GM12878 (cell line): ENCODE data around the gene OLIG2. TPM values are rescaled to one million over a fixed set of nuclear protein-coding genes. Genes with fewer than 3 reads are reported as not detected.

Experiments used
- ATAC-seq: fragments of 200-7000 bp; cut with Tn5 transposase; 3 replicates; pipeline ENCODE4 v1.9.1; 2020; ENCODE audit warnings: mild to moderate bottlenecking, moderate library complexity
- BruUV-seq: library from RNA; stranded (reverse); fragments of 400-500 nt; replicated peaks from 2 replicates; lab custom pipeline; 2021; lab: Mats Ljungman, UMichigan
- CTCF ChIA-PET: fragments of 300-600 bp; sonication (Branson Sonifier 250); formaldehyde crosslinking; extraction: SDS; loops from one replicate; lab custom pipeline; 2021; ENCODE audit warnings: inconsistent platforms; lab: Yijun Ruan, JAX
- POLR2A ChIA-PET: fragments of 350-600 bp; formaldehyde crosslinking; extraction: SDS; loops from one replicate; lab custom pipeline; 2021; ENCODE audit warnings: inconsistent platforms; lab: Charles Lee
- RAD21 ChIA-PET: fragments of 300-600 bp; sonication (Branson Sonifier 250); formaldehyde crosslinking; loops from one replicate; lab custom pipeline; 2023; ENCODE audit warnings: antibody characterized with exemption; ENCODE audit not compliant: unreplicated experiment; lab: Charles Lee
- SMC1A ChIA-PET: fragments of 300-600 bp; sonication (Branson Sonifier 250); formaldehyde crosslinking; loops from one replicate; lab custom pipeline; 2023; ENCODE audit not compliant: unreplicated experiment, uncharacterized antibody; lab: Charles Lee
- DNase-seq: peaks from one replicate; pipeline ENCODE4 v3.0.0-alpha.2; 2011; ENCODE audit warnings: low read depth, low spot score
- FAIRE-seq: peaks from 3 replicates; lab custom pipeline; 2011; peaks lifted over from hg19 to GRCh38; lab: Jason Lieb, UNC
- H2AFZ ChIP-seq: 2 replicates; pipeline ENCODE4 v1.6.0; 2011; ENCODE audit warnings: low read depth, low read length, control low read depth; ENCODE audit not compliant: control insufficient read depth
- H3K27ac ChIP-seq: 2 replicates; pipeline ENCODE4 v1.5.1; 2011; ENCODE audit warnings: control low read depth; ENCODE audit not compliant: control insufficient read depth, insufficient read depth
- H3K27me3 ChIP-seq, 2 experiments: replicated peaks in 1 of 2; 2 replicates each; pipeline versions ENCODE4 v1.6.0 to v1.6.1; 2011; ENCODE audit warnings: low read length in 1 of 2; ENCODE audit not compliant: control insufficient read depth in 2 of 2, insufficient read depth in 2 of 2
- H3K36me3 ChIP-seq, 2 experiments: 2 replicates each; pipeline ENCODE4 v1.5.1; 2011; ENCODE audit warnings: low read length in 1 of 2; ENCODE audit not compliant: control insufficient read depth in 2 of 2, insufficient read depth in 2 of 2
- H3K4me1 ChIP-seq: 2 replicates; pipeline ENCODE4 v1.6.1; 2011; ENCODE audit warnings: mild to moderate bottlenecking, low read length, moderate library complexity, mixed read lengths; ENCODE audit not compliant: control insufficient read depth, insufficient read depth
- H3K4me2 ChIP-seq: 2 replicates; pipeline ENCODE4 v1.6.0; 2011; ENCODE audit warnings: control low read depth; ENCODE audit not compliant: control insufficient read depth, insufficient read depth
- H3K4me3 ChIP-seq: fragments of 200-600 bp; sonication (generic); 2 replicates; pipeline ENCODE4 v1.5.1; 2016
- H3K79me2 ChIP-seq: 2 replicates; pipeline ENCODE4 v1.6.0; 2011; ENCODE audit warnings: low read length; ENCODE audit not compliant: control insufficient read depth, insufficient read depth
- H3K9ac ChIP-seq: 2 replicates; pipeline ENCODE4 v1.8.0; 2011; ENCODE audit warnings: low read length, control low read depth, mixed read lengths; ENCODE audit not compliant: control insufficient read depth, insufficient read depth
- H3K9me3 ChIP-seq: replicated peaks from 3 replicates; pipeline ENCODE4 v1.5.1; 2011; ENCODE audit warnings: mild to moderate bottlenecking, low read length; ENCODE audit not compliant: control insufficient read depth, insufficient read depth
- H4K20me1 ChIP-seq: 2 replicates; pipeline ENCODE4 v1.6.0; 2011; ENCODE audit not compliant: control insufficient read depth, insufficient read depth
- BMI1 ChIP-seq: fragments of 450-650 bp; IDR thresholded peaks from 2 replicates; pipeline ENCODE4 v1.6.1; 2016; ENCODE audit warnings: mild to moderate bottlenecking, moderate library complexity, borderline replicate concordance
- CHD4 ChIP-seq: fragments of 200-600 bp; sonication (generic); IDR thresholded peaks from 2 replicates; pipeline ENCODE4 v1.6.1; 2016; ENCODE audit warnings: mild to moderate bottlenecking
- FOXM1 ChIP-seq: IDR thresholded peaks from 2 replicates; pipeline ENCODE4 v1.6.1; 2012; ENCODE audit warnings: low read depth, mild to moderate bottlenecking, inconsistent platforms, low read length, moderate library complexity
- HDAC6 ChIP-seq: fragments of 200-600 bp; sonication (generic); IDR thresholded peaks from one replicate; pipeline ENCODE4 v1.8.0; 2017; ENCODE audit warnings: antibody characterized with exemption; ENCODE audit not compliant: unreplicated experiment
- POLR2A ChIP-seq: IDR thresholded peaks from 2 replicates; pipeline ENCODE4 v1.6.1; 2011; ENCODE audit warnings: low read depth, mild to moderate bottlenecking, low read length
- WGBS: methylation state at CpG from one replicate; pipeline ENCODE4 v1.1.6; 2016; ENCODE audit warnings: low lambda C conversion rate; ENCODE audit not compliant: insufficient replicate concordance, insufficient coverage; ENCODE audit errors: missing lambda C conversion rate; 5-methylcytosine and 5-hydroxymethylcytosine counted together
- in situ Hi-C: fragments of 300-500 bp; cut with MboI; formaldehyde crosslinking; loops from 9 replicates; pipeline ENCODE4 v1.14.3; 2018; ENCODE audit warnings: mixed read lengths
- intact Hi-C: fragments of 100-400 bp; cut with micrococcal nuclease; formaldehyde crosslinking; loops from one replicate; pipeline ENCODE4 v1.14.2; 2022; ENCODE audit not compliant: unreplicated experiment
- polyA plus RNA-seq, 11 experiments: library from polyadenylated mRNA; depleted of rRNA in 4 of 11; unstranded in 6 of 11; stranded (reverse) in 5 of 11; fragments of >200 nt; fragmentation: Nextera tagmentation in 4 of 11; fragmentation: Illumina TruSeq in 1 of 11; extraction: Ambion mirVana in 4 of 11; extraction: Trizol in 1 of 11; gene quantifications; 1 replicate in 1 of 11; 2 replicates in 10 of 11; pipeline versions ENCODE4 v1.2.1 to v1.2.3, GENCODE V29; 2011 to 2016; ENCODE audit warnings: inconsistent platforms in 2 of 11, missing spikeins in 2 of 11, low read depth in 1 of 11
- total RNA-seq, 4 experiments: library from RNA; depleted of rRNA in 3 of 4; stranded (reverse); fragments of >200 nt in 3 of 4; fragmentation: Illumina TruSeq in 1 of 4; extraction: Trizol in 1 of 4; gene quantifications; 2 replicates each; pipeline versions ENCODE4 v1.2.1 to v1.2.3, GENCODE V29; 2013 to 2021
- TF ChIP-seq, protein P1 (sequence below): IDR thresholded peaks from 2 replicates; pipeline ENCODE4 v1.6.1; 2012; ENCODE audit warnings: low read length, inconsistent platforms
- TF ChIP-seq, protein P2 (sequence below): fragments of 450-650 bp; IDR thresholded peaks from 2 replicates; pipeline ENCODE4 v1.6.1; 2014; ENCODE audit warnings: mild to moderate bottlenecking
- TF ChIP-seq, protein P3 (sequence below): fragments of 450-650 bp; IDR thresholded peaks from 2 replicates; pipeline ENCODE4 v1.6.1; 2017; ENCODE audit warnings: mild to moderate bottlenecking, moderate library complexity
- TF ChIP-seq, protein P4 (sequence below): IDR thresholded peaks from 2 replicates; pipeline ENCODE4 v1.6.1; 2011; ENCODE audit warnings: low read depth, low read length, improper control_type of control experiment, borderline replicate concordance

OLIG2 gene
- total and polyA plus RNA-seq, 10 of the 15 experiments (the other 5 are each of a cell fraction or from before 2014, with no cell fraction given): not detected

- TF ChIP-seq HDAC6: no peak
- TF ChIP-seq, protein P1, sequence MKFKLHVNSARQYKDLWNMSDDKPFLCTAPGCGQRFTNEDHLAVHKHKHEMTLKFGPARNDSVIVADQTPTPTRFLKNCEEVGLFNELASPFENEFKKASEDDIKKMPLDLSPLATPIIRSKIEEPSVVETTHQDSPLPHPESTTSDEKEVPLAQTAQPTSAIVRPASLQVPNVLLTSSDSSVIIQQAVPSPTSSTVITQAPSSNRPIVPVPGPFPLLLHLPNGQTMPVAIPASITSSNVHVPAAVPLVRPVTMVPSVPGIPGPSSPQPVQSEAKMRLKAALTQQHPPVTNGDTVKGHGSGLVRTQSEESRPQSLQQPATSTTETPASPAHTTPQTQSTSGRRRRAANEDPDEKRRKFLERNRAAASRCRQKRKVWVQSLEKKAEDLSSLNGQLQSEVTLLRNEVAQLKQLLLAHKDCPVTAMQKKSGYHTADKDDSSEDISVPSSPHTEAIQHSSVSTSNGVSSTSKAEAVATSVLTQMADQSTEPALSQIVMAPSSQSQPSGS: no peak
- Histone ChIP-seq H3K4me1 (no peaks in the 10 kb centered on the region), H3K4me2 (no peak overlapping the region), H3K9ac (no peak overlapping the region), H3K79me2 (no peaks in the 10 kb centered on the region), H3K9me3 (no peaks in the 10 kb centered on the region), H3K27me3 (no peaks in the 10 kb centered on the region; a peak in 2 of 4 replicates), H2AFZ (no peak overlapping the region), H4K20me1 (no peaks in the 10 kb centered on the region), H3K27ac (no peak overlapping the region), H3K4me3 (no peak overlapping the region), H3K36me3 (no peaks in the 10 kb centered on the region)
- DNase-seq (no peak), FAIRE-seq (no peak), ATAC-seq (no peak)
- intact Hi-C loops: no loop called here
- RAD21 ChIA-PET: no interaction called here
- SMC1A ChIA-PET: interaction anchor here (0.6 kb wide), 1 partner anchor 509 kb away, joined by 3 read pairs; no protein-coding TSS in a partner anchor
- in situ Hi-C loops: no loop called here
- CTCF ChIA-PET: no interaction called here
- no TSS peak for BruUV-seq
- WGBS: 14% methylated on average over 2 of the region's 2 CpGs
- POLR2A ChIA-PET: no interaction called here
Measured at GRCh38 chr21:33059380-33059841, 33.7 kb downstream of the OLIG2 start.

DNA sequence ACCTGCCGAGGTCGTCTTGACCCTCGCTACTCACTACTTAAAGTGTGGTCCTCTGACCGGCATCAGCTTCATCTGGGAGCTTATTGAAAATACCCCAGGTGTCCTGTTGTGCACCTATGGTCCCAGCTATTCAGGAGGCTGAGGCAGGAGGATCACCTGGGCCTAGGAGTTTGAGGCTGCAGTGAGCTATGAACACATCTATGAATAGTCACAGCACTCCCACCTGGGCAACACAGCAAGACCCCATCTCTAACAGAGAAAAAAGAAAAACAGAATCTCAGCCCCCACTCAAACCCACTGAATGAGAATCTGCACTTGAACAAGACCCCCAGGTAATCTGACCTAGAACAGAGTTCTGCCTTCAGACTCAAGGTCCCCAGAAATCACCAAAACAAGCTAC lies 35.5 kb downstream of the OLIG2 start:
- POLR2A ChIA-PET: no interaction called here
- Histone ChIP-seq H3K4me3 (no peak overlapping the region), H3K79me2 (no peaks in the 10 kb centered on the region), H4K20me1 (no peaks in the 10 kb centered on the region), H2AFZ (no peak overlapping the region), H3K36me3 (no peaks in the 10 kb centered on the region), H3K9me3 (no peaks in the 10 kb centered on the region), H3K27me3 (no peaks in the 10 kb centered on the region; a peak in 1 of 4 replicates), H3K9ac (no peak overlapping the region), H3K4me2 (no peak overlapping the region), H3K4me1 (no peaks in the 10 kb centered on the region), H3K27ac (no peak overlapping the region)
- SMC1A ChIA-PET: interaction anchor here (1.5 kb wide), 1 partner anchor 18 kb away, joined by 4 read pairs; no protein-coding TSS in a partner anchor
- DNase-seq (no peak), ATAC-seq (no peak), FAIRE-seq (no peak)
- WGBS: 65% methylated on average over 4 of the region's 4 CpGs
- RAD21 ChIA-PET: no interaction called here
- intact Hi-C loops (no loop called here), in situ Hi-C loops (no loop called here)
- CTCF ChIA-PET: no interaction called here
- BruUV-seq: no TSS peak
- TF ChIP-seq, protein P2, sequence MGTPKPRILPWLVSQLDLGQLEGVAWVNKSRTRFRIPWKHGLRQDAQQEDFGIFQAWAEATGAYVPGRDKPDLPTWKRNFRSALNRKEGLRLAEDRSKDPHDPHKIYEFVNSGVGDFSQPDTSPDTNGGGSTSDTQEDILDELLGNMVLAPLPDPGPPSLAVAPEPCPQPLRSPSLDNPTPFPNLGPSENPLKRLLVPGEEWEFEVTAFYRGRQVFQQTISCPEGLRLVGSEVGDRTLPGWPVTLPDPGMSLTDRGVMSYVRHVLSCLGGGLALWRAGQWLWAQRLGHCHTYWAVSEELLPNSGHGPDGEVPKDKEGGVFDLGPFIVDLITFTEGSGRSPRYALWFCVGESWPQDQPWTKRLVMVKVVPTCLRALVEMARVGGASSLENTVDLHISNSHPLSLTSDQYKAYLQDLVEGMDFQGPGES: no peak
- TF ChIP-seq BMI1 (no peak), POLR2A (no peak), FOXM1 (no peak), CHD4 (no peak)
- TF ChIP-seq, protein P3, sequence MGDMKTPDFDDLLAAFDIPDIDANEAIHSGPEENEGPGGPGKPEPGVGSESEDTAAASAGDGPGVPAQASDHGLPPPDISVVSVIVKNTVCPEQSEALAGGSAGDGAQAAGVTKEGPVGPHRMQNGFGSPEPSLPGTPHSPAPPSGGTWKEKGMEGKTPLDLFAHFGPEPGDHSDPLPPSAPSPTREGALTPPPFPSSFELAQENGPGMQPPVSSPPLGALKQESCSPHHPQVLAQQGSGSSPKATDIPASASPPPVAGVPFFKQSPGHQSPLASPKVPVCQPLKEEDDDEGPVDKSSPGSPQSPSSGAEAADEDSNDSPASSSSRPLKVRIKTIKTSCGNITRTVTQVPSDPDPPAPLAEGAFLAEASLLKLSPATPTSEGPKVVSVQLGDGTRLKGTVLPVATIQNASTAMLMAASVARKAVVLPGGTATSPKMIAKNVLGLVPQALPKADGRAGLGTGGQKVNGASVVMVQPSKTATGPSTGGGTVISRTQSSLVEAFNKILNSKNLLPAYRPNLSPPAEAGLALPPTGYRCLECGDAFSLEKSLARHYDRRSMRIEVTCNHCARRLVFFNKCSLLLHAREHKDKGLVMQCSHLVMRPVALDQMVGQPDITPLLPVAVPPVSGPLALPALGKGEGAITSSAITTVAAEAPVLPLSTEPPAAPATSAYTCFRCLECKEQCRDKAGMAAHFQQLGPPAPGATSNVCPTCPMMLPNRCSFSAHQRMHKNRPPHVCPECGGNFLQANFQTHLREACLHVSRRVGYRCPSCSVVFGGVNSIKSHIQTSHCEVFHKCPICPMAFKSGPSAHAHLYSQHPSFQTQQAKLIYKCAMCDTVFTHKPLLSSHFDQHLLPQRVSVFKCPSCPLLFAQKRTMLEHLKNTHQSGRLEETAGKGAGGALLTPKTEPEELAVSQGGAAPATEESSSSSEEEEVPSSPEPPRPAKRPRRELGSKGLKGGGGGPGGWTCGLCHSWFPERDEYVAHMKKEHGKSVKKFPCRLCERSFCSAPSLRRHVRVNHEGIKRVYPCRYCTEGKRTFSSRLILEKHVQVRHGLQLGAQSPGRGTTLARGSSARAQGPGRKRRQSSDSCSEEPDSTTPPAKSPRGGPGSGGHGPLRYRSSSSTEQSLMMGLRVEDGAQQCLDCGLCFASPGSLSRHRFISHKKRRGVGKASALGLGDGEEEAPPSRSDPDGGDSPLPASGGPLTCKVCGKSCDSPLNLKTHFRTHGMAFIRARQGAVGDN: no peak
- TF ChIP-seq, protein P4, sequence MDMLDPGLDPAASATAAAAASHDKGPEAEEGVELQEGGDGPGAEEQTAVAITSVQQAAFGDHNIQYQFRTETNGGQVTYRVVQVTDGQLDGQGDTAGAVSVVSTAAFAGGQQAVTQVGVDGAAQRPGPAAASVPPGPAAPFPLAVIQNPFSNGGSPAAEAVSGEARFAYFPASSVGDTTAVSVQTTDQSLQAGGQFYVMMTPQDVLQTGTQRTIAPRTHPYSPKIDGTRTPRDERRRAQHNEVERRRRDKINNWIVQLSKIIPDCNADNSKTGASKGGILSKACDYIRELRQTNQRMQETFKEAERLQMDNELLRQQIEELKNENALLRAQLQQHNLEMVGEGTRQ: no peak
